ENCODE results near the gene PARD6G.

Gene PARD6G

GRCh38 chr18:80218341-80219227 lies 28.7 kb downstream of the PARD6G start:
- FAIRE-seq = no peak
- no peak for DNase-seq (ENCODE audit: insufficient read length, low spot score)

GRCh38 chr18:80213182-80213581 lies 34.1 kb downstream of the PARD6G start:
- FAIRE-seq (peak; percentile 98), DNase-seq (ENCODE audit: insufficient read length, low spot score) (no peak)

GRCh38 chr18:80210312-80211083 lies 36.8 kb downstream of the PARD6G start:
- FAIRE-seq (peak; percentile 94), DNase-seq (ENCODE audit: insufficient read length, low spot score) (no peak)

- DNase-seq (ENCODE audit: insufficient read length, low spot score) = no peak
These were observed 38.7 kb downstream of the PARD6G start for GRCh38 chr18:80208620-80209019.

GRCh38 chr18:80205294-80205693 lies 42.0 kb downstream of the PARD6G start:
- FAIRE-seq = no peak
- DNase-seq (ENCODE audit: insufficient read length, low spot score) = no peak

More at GRCh38 chr18:80208620-80209019, 38.7 kb downstream of the PARD6G start:
- FAIRE-seq = no peak

- FAIRE-seq (peak; percentile 65), DNase-seq (ENCODE audit: insufficient read length, low spot score) (no peak)
These were observed 43.2 kb downstream of the PARD6G start for GRCh38 chr18:80204142-80204541.

DNA sequence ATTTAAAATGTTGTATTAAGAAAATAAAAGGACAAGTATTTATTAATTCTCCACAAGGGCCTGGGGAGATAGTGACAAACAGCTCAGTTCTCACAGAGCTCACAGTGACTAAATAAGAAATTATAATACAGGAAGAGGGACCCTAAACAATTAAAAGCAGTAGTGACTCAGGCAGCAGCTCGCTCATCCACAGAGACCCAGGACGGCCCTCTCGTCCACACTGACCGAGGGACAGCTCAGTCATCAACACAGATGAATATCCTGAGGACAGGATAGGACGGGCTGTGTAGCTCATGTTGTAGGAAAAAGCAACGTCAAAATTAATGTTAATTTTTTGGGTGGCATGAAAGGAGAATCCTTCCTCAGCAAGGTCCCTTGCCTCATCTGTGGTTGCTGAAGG lies 44.1 kb downstream of the PARD6G start:
- FAIRE-seq = no peak
- no peak for DNase-seq (ENCODE audit: insufficient read length, low spot score)

DNA sequence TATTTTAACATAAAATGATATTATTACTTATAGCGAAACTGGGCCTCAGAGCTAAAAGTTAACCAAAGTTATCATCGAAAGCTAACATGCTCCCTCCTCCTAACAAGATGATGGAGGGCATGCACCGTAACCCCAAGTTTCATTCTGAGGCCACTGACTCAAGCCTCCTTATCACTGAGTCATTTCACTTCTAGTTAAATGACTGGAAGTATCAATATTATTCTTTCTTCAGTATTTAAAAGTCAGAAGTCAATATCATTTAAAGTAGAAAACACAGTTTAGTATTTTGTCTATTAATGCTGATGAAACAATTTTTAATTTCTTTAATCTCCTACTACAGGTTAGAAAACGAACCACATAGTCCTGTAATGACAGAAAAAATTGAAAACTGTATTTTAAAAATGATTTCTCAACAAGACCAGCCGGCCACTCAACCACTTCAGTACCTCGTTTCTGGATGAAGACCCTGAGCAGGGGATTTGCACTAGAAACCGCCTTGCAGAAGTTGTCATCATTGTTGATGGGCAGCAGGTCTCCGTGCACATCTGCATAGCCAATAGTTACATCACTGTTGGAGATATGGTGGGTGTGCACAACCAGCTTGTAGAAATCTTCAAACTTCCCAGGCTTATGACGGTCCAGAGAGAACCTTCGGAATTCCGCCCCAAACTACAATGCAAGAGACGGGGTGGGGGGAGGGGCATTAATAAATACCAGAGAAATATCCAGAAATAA lies 44.9 kb downstream of the PARD6G start:
- FAIRE-seq (peak; percentile 89), DNase-seq (ENCODE audit: insufficient read length, low spot score) (no peak)

DNA sequence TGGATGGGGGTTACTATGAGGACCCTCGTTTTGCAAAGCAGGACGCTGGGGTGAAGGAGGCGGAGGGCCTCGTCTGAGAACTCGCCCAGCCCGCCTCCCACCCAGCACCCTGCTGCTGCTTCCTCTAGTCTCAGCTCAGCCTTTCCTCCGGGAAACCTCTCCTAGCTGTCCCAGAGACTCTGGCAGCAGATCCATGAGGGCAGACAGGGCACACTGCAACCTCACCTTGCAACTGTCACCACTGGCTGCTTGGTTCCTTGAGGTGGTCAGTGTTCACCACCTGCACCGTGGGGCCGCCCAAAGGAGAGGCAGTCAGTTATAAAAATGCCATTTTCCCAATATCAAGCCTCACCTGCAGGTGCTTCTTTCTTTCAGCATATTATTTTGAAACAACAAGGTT lies 45.6 kb downstream of the PARD6G start:
- no peak for DNase-seq (ENCODE audit: insufficient read length, low spot score)
- FAIRE-seq = peak; percentile 28

DNA sequence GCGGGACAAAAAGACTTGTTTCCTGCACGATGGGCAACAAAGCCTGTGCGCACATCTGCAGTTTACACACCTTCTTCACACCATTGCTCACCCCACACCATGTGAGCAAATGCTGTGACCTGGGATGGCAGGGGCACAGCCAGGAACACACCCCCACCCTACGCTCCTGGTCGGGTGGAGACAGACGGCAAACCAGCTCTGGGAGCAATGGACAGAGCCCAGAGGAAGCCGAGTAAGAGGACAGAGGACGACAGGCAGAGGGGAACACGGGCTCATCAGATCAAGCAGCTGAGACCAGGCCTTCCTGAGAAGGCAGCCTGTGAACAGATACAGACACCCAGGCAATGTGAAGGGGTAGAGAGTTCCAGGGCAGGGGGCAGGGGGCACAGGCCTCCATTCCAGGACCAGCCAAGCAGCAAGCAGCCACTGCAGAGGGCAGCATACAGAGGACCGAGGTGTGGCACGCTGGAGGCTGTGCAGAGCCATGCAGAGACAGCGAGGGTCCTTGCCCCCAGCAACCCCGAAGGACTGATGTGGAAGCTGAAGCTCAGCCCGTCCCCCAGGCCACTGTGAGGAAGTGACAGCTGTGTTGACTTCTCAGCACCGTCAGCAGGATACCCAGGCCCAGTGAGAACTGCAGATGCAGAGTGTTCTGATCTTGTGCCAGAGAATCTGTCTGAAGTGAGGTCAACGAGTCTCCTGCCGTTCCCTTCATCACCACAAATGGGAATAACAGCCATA lies 46.2 kb downstream of the PARD6G start:
- DNase-seq (ENCODE audit: insufficient read length, low spot score) (no peak), FAIRE-seq (peak; percentile 69)

DNA sequence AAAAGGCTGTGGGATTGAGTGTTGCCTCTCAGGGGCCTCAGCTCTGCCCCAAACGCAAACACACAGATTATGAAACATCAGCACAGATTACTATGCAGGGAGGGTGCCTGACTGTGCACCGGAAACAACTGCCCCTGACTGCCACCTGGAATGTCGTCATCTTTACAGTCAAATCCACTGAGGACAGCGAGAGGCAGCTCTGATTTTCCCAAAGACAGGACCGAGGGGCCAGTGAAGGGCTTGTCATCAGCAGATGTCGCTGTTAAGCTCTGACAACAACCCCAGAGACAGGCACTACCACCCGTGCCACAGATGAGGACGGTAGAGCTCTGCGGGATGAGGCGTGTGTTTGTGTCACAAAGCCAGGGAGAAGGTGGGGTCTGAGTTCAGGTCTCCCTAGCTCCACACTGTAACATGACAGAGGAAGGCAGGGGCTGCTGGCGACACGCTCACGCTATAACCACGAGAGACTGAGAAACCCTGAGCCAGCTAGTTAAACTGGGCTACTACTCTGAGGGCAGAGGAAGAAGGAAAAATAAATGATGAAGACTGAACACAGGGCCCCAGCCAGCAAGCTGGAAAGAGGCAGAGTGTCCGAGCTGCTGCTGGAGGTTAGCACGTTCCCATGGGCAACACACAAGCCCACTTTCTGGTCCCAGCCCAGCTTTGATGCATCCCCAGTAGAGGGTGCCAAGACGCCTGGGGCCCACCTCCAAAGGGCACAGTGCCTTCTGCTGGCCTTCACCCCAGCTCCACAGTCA lies 47.0 kb downstream of the PARD6G start:
- no peak for FAIRE-seq
- no peak for DNase-seq (ENCODE audit: insufficient read length, low spot score)

DNA sequence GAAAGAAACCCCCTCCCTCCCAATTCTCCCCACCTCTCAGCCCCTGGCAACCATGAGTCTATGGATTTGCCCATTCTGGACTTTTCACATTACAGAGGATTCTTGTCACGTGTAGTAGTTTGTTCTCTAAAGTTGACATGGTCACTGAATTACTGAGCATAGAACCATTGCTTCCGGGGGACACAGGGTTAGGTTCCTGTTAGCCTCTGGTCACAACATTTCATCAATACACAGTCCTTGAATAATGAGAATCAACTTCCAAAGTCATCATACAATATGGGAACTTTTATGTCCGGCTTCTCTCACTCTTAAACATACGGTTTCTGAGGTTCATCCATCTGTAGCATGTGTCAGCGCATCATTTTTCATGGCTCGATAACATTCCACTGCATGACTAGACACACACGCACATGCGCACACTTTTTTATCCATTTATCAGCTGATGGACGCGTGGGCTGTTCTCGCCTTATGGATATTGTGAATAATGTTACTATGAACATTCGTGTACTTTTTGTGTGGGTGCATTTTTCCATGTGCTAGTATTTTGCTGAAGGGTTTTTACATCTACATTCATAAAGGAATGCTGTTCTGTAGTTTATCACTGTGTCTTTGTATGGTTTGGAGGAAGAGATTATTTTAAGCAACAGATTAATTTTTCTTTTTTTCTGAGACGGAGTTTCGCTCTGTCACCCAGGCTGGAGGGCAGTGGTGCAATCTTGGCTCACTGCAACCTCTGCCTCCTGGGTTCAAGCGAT lies 48.1 kb downstream of the PARD6G start:
- DNase-seq (ENCODE audit: insufficient read length, low spot score) (no peak), FAIRE-seq (no peak)

DNA sequence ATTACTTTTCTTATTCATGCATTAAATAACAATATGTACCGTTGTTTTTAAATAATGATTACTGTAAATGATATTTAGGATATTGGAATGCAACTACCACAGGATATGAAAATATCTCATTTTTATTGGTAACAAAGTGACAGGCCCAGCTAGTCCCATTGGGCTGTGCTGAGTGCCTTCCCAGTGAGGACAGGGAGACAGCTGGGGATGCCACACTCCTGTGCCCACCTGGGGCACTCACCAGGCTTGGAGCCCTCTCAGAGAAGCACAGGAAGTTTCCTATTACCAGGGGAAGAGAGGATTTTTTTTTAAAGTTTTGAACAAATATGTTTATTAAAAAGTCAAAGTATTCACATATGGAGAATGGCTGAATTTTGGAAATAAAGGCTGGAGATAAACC lies 48.9 kb downstream of the PARD6G start:
- DNase-seq (ENCODE audit: insufficient read length, low spot score) (no peak), FAIRE-seq (no peak)

- DNase-seq (ENCODE audit: insufficient read length, low spot score) = no peak
- FAIRE-seq = no peak
These were observed 49.8 kb downstream of the PARD6G start for GRCh38 chr18:80197528-80197927.

DNA sequence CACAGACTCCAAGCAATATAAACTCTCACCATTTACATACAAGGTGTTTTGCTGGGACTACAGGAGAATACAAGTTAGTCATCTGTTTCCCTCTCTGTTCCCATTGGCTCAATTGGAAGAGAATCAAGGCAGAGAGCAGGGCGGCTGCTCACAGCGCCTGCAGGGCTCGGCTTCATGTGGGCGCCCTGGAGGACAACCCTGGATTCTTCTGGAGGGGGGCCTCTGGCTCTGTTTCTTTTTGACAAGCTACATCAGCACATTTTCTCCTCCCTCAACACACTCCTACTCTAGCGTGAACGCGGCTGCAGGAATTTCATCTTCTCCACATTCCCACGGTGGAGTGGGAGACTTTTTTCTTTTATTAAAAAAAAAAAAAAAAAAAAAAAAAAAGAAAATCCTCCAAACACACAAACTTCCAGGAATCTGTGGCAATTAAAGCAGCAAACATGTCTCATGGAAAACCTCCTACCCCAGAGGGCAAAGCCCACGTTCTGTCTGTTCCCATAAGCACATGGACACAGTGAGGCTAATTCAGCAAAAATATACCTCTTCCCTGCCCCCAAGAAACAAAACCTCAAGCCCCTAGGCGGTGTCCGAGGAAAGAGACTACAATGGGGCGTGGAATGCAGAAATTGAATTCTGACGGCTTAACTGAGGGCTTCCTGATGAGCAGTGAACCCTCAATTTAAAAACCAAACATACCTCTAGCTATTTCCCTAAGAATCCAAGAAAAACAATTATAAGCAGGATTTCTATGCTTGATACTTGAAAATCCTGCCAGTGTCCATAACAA lies 50.6 kb downstream of the PARD6G start:
- FAIRE-seq = no peak
- DNase-seq (ENCODE audit: insufficient read length, low spot score) = no peak

DNA sequence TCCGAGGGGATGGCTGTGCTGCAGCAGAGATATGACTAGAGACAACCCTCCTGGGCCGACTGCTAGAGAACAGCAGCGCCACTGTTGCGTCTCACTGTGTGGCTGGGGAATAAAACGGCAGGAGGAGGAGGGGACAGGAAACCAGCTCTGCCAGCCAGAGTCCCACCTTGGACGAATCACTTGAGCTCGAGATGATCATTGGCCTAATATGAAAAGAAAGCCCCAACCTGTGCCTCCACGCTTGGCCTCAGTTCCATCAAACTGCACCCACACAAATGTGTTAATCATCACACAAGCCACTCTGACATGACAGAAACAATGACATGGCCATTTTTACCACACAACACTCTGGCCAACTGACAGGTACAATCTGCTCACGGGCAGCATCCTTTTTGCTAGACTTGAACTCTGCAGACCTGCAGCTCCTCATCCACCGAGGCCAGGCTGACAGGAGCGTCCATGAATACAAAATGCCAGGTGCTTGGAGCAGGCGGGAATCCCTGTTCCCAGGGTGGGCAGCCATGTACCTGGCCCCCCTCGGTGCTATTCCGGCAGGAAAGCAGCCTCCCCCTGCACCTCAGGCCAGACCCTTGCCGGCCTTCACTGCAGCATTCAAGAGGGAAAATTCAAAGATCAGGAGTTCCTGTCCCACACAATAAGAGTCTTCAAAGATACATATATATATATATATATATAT lies 52.3 kb downstream of the PARD6G start:
- FAIRE-seq = peak; percentile 83
- DNase-seq (ENCODE audit: insufficient read length, low spot score) = no peak

- FAIRE-seq (no peak), DNase-seq (ENCODE audit: insufficient read length, low spot score) (no peak)
These were observed 53.6 kb downstream of the PARD6G start for GRCh38 chr18:80193701-80194100.
